Measurements from ENCODE around the gene ZFYVE1. TPM values are rescaled to one million over a fixed set of nuclear protein-coding genes. Genes with fewer than 3 reads are reported as not detected.
"Not testable (repeated sequence)": the region's sequence is repeated elsewhere in the genome, so short reads cannot be mapped to it uniquely, and the experiment has no call there.

The ZFYVE1 gene
- total RNA-seq, 1 experiment from 2014 or later: 10.6 TPM

- no TSS peak for BruUV-seq (replicated peaks)
- CTCF ChIA-PET: no interaction called here
- H3K36me3 Mint-ChIP-seq (ENCODE audit: insufficient read depth, unreplicated experiment): peaks cover 12% of the 10 kb centered on the region
These were observed 60.9 kb downstream of the ZFYVE1 start for GRCh38 chr14:72966038-72966437.

GRCh38 chr14:72965249-72965648 is 61.7 kb downstream of the ZFYVE1 start:
- TF ChIP-seq CTCF (IDR thresholded peaks at IDR 0.05; ENCODE audit: unreplicated experiment): no peak
- Mint-ChIP-seq H3K9me3 (ENCODE audit: low read depth, unreplicated experiment) (no peaks in the 10 kb centered on the region), H3K27me3 (ENCODE audit: unreplicated experiment) (no peaks in the 10 kb centered on the region), H3K4me1 (ENCODE audit: low read depth, unreplicated experiment) (peaks cover 33% of the 10 kb centered on the region), H3K4me3 (ENCODE audit: low read depth, unreplicated experiment) (no peak overlapping the region), H3K36me3 (ENCODE audit: insufficient read depth, unreplicated experiment) (peaks cover 20% of the 10 kb centered on the region), H3K27ac (ENCODE audit: unreplicated experiment) (no peak overlapping the region)
- intact Hi-C loops (cut with micrococcal nuclease; ENCODE audit: unreplicated experiment): no loop called here
- no TSS peak for BruUV-seq (replicated peaks)
- DNase-seq: no peak
- CTCF ChIA-PET: no interaction called here

More at GRCh38 chr14:72966038-72966437, 60.9 kb downstream of the ZFYVE1 start:
- TF ChIP-seq CTCF (IDR thresholded peaks at IDR 0.05; ENCODE audit: unreplicated experiment): no peak
- no peak for DNase-seq
- no peaks in the 10 kb centered on the region for H3K27me3 Mint-ChIP-seq (ENCODE audit: unreplicated experiment)
- H3K4me1 Mint-ChIP-seq (ENCODE audit: low read depth, unreplicated experiment): peaks cover 29% of the 10 kb centered on the region
- H3K9me3 Mint-ChIP-seq (ENCODE audit: low read depth, unreplicated experiment): no peaks in the 10 kb centered on the region
- no peak overlapping the region for H3K4me3 Mint-ChIP-seq (ENCODE audit: low read depth, unreplicated experiment)
- no peak overlapping the region for H3K27ac Mint-ChIP-seq (ENCODE audit: unreplicated experiment)
- intact Hi-C loops (cut with micrococcal nuclease; ENCODE audit: unreplicated experiment): no loop called here

- intact Hi-C loops (cut with micrococcal nuclease; ENCODE audit: unreplicated experiment): no loop called here
- H3K9me3 Mint-ChIP-seq (ENCODE audit: low read depth, unreplicated experiment): no peaks in the 10 kb centered on the region
- TF ChIP-seq CTCF (IDR thresholded peaks at IDR 0.05; ENCODE audit: unreplicated experiment): no peak
- CTCF ChIA-PET: no interaction called here
- peaks cover 33% of the 10 kb centered on the region for H3K4me1 Mint-ChIP-seq (ENCODE audit: low read depth, unreplicated experiment)
- H3K27me3 Mint-ChIP-seq (ENCODE audit: unreplicated experiment): no peaks in the 10 kb centered on the region
- TSS peak; percentile 99 for BruUV-seq (replicated peaks)
- H3K4me3 Mint-ChIP-seq (ENCODE audit: low read depth, unreplicated experiment): no peak overlapping the region
- DNase-seq: peak; percentile 65
- peak overlapping the region; percentile 88 for H3K27ac Mint-ChIP-seq (ENCODE audit: unreplicated experiment)
- H3K36me3 Mint-ChIP-seq (ENCODE audit: insufficient read depth, unreplicated experiment): peaks cover 27% of the 10 kb centered on the region
These were observed 64.0 kb downstream of the ZFYVE1 start for GRCh38 chr14:72962829-72963312.

GRCh38 chr14:72962336-72962754 is 64.6 kb downstream of the ZFYVE1 start:
- H3K4me3 Mint-ChIP-seq (ENCODE audit: low read depth, unreplicated experiment); H3K27me3 Mint-ChIP-seq (ENCODE audit: unreplicated experiment); BruUV-seq (replicated peaks); H3K9me3 Mint-ChIP-seq (ENCODE audit: low read depth, unreplicated experiment); intact Hi-C loops (cut with micrococcal nuclease; ENCODE audit: unreplicated experiment): not testable (repeated sequence)
- DNase-seq: peak; percentile 44
- Mint-ChIP-seq H3K4me1 (ENCODE audit: low read depth, unreplicated experiment) (peaks cover 33% of the 10 kb centered on the region), H3K27ac (ENCODE audit: unreplicated experiment) (peak overlapping the region; percentile 88), H3K36me3 (ENCODE audit: insufficient read depth, unreplicated experiment) (peaks cover 27% of the 10 kb centered on the region)
- CTCF ChIA-PET: interaction anchor here (0.6 kb wide), 1 partner anchor 36 kb away, joined by 3 read pairs; no protein-coding TSS in a partner anchor

GRCh38 chr14:72961579-72962335 is 65.1 kb downstream of the ZFYVE1 start:
- Mint-ChIP-seq H3K36me3 (ENCODE audit: insufficient read depth, unreplicated experiment) (peaks cover 27% of the 10 kb centered on the region), H3K27ac (ENCODE audit: unreplicated experiment) (peak overlapping the region; percentile 88)
- no TSS peak for BruUV-seq (replicated peaks)

GRCh38 chr14:72961016-72961415 is 65.9 kb downstream of the ZFYVE1 start:
- H3K4me3 Mint-ChIP-seq (ENCODE audit: low read depth, unreplicated experiment); BruUV-seq (replicated peaks); H3K27me3 Mint-ChIP-seq (ENCODE audit: unreplicated experiment); intact Hi-C loops (cut with micrococcal nuclease; ENCODE audit: unreplicated experiment); CTCF ChIA-PET; H3K9me3 Mint-ChIP-seq (ENCODE audit: low read depth, unreplicated experiment); DNase-seq: not testable (repeated sequence)
- H3K36me3 Mint-ChIP-seq (ENCODE audit: insufficient read depth, unreplicated experiment): peaks cover 34% of the 10 kb centered on the region
- peaks cover 33% of the 10 kb centered on the region for H3K4me1 Mint-ChIP-seq (ENCODE audit: low read depth, unreplicated experiment)
- H3K27ac Mint-ChIP-seq (ENCODE audit: unreplicated experiment): peak overlapping the region; percentile 88

More at GRCh38 chr14:72961579-72962335, 65.1 kb downstream of the ZFYVE1 start:
- Mint-ChIP-seq H3K4me1 (ENCODE audit: low read depth, unreplicated experiment) (peaks cover 33% of the 10 kb centered on the region), H3K9me3 (ENCODE audit: low read depth, unreplicated experiment) (no peaks in the 10 kb centered on the region), H3K27me3 (ENCODE audit: unreplicated experiment) (no peaks in the 10 kb centered on the region), H3K4me3 (ENCODE audit: low read depth, unreplicated experiment) (no peak overlapping the region)
- CTCF ChIA-PET: interaction anchor here (0.6 kb wide), 2 partner anchors 37 to 413 kb away, joined by 3 read pairs; no protein-coding TSS in a partner anchor
- intact Hi-C loops (cut with micrococcal nuclease; ENCODE audit: unreplicated experiment): no loop called here
- TF ChIP-seq CTCF (IDR thresholded peaks at IDR 0.05; ENCODE audit: unreplicated experiment): no peak
- peak; percentile 70 for DNase-seq
